Gastrocnemius medialis (tissue), 4 donors: ENCODE measurements around the gene AMZ1.

Source experiments
- POLR2A ChIP-seq, 2 donors: fragments of 450-650 bp; IDR thresholded peaks; one replicate each; pipeline ENCODE4 v1.6.1; 2017; ENCODE audit warnings: antibody characterized with exemption in 2 of 2, mild to moderate bottlenecking in 2 of 2, moderate library complexity in 2 of 2
- TF ChIP-seq, protein P1 (sequence below), 5 experiments: fragments of 450-650 bp in 3 of 5; fragments of 200-600 bp in 2 of 5; sonication (generic) in 2 of 5; IDR thresholded peaks in 4 of 5; conservative IDR thresholded peaks in 1 of 5; 1 replicate in 4 of 5; 2 replicates in 1 of 5; pipeline ENCODE4 v1.5.1; 2016 to 2019; ENCODE audit warnings: antibody characterized with exemption in 5 of 5, mild to moderate bottlenecking in 3 of 5, moderate library complexity in 3 of 5

DNA sequence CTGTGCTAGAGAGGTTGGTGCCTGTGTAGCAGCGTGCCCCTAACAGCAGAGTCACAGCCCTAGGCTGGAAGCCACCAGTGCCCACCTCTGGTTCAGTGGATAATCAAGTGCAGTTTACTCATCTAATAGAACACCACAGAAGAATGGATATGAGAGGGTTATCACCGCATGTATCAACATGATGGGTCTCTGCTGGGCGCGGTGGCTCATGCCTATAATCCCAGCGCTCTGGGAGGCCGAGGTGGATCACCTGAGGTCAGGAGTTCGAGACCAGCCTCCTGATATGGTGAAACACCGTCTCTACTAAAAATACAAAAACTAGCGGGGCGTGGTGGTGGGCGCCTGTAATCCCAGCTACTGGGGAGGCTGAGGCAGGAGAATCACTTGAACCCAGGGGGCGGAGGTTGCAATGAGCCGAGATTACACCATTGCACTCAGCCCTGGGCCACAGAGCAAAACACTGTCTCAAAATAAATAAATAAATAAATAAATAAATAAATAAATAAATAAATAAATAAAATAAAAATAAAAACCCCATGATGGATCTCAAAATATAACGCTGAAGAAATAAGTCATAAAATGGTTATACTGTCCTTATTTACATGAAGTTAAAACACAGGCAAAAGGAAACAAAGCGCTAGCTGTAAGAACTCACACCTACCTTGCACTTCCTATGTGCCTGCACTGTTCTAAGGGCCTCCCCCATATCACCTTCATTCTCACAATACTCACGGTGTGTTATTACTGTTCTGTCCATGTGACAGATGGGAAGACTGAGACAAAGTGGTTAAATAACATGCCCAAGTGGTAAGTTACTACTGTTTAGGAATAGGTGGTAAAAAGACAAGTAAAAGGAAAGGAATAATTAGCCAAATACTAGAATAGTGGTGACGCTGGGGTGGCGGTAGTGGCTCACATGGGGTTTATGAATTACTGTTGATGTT lies 70.9 kb downstream of the AMZ1 start:
- TF ChIP-seq, protein P1, sequence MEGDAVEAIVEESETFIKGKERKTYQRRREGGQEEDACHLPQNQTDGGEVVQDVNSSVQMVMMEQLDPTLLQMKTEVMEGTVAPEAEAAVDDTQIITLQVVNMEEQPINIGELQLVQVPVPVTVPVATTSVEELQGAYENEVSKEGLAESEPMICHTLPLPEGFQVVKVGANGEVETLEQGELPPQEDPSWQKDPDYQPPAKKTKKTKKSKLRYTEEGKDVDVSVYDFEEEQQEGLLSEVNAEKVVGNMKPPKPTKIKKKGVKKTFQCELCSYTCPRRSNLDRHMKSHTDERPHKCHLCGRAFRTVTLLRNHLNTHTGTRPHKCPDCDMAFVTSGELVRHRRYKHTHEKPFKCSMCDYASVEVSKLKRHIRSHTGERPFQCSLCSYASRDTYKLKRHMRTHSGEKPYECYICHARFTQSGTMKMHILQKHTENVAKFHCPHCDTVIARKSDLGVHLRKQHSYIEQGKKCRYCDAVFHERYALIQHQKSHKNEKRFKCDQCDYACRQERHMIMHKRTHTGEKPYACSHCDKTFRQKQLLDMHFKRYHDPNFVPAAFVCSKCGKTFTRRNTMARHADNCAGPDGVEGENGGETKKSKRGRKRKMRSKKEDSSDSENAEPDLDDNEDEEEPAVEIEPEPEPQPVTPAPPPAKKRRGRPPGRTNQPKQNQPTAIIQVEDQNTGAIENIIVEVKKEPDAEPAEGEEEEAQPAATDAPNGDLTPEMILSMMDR (IDR thresholded peaks at IDR 0.05 in 4 of 5, conservative IDR thresholded peaks at IDR 0.05 in 1 of 5), result no peak
- no peak for TF ChIP-seq POLR2A (IDR thresholded peaks at IDR 0.05)
